Measurements from ENCODE around the gene SPAG16. TPM values are rescaled to one million over a fixed set of nuclear protein-coding genes. Genes with fewer than 3 reads are reported as not detected.

The SPAG16 gene
- total RNA-seq, 1 donor from 2014 or later = 7.6 TPM

DNA sequence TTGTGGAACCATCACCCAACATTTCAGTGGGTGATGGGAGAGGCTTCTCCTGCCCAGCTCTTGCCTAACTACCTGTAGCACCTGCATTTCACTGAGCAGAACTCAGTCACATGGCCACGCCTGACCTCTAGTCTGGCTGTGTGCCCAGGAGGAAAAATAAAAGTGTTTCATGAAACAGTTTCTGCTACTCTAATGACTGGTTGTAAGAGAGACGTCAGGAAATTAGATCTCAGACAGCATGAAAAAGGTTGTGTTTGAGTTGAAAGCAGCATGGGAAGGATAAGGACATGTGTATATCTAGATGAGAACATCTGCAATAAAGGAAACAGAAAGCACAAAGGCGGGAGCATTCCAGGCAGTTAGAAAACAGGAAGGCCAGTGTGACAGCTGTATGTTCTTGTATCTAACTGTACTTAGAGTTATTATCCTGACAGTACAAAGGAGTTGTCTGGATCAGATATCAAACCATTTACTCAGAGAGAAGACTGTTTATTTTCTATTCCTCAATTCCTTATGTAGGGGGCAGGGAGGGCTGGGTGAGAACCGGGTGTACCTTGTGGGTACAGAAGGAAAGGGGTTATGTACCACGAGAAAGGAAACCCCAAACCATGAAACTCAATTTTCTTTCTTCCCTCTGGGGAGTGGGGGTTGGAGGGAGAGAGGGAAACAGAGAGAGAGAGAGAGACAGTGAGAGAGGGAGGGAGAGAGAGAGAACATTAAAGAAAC is 819.2 kb downstream of the SPAG16 start:
- DNase-seq (ENCODE audit: low spot score in 2 of 2) = no peak
- TF ChIP-seq, protein P1, sequence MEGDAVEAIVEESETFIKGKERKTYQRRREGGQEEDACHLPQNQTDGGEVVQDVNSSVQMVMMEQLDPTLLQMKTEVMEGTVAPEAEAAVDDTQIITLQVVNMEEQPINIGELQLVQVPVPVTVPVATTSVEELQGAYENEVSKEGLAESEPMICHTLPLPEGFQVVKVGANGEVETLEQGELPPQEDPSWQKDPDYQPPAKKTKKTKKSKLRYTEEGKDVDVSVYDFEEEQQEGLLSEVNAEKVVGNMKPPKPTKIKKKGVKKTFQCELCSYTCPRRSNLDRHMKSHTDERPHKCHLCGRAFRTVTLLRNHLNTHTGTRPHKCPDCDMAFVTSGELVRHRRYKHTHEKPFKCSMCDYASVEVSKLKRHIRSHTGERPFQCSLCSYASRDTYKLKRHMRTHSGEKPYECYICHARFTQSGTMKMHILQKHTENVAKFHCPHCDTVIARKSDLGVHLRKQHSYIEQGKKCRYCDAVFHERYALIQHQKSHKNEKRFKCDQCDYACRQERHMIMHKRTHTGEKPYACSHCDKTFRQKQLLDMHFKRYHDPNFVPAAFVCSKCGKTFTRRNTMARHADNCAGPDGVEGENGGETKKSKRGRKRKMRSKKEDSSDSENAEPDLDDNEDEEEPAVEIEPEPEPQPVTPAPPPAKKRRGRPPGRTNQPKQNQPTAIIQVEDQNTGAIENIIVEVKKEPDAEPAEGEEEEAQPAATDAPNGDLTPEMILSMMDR (IDR thresholded peaks at IDR 0.05) = no peak
- no peak overlapping the region for H3K27ac ChIP-seq
- no peaks in the 10 kb centered on the region for H3K27me3 ChIP-seq
- intact Hi-C loops (cut with DNase I) = no loop called here
- H3K36me3 ChIP-seq = no peaks in the 10 kb centered on the region
- H3K4me1 ChIP-seq = no peaks in the 10 kb centered on the region
- H3K4me3 ChIP-seq = no peak overlapping the region
- no peaks in the 10 kb centered on the region for H3K9me3 ChIP-seq

DNA sequence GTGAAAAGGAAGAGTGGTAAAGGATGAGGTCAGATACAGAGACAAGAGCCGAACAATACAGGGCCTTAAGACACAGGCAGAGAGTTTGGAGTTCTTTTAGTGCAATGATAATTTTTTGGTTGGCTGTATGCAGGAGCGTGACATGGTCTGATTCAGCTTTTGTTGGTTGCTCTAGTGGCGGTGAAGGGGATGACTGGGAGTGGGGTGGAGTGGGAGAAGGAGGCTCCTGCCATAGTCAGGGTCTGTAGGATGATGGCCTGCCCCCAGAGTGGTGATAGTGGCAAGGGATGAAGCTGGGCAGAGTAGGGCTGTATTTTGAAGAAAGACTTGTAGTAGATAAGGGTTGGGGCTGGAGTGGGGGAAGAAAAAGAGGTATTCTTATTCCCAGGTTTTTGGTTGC is 820.0 kb downstream of the SPAG16 start:
- intact Hi-C loops (cut with DNase I) = no loop called here
- TF ChIP-seq, protein P1 (IDR thresholded peaks at IDR 0.05) = no peak
- Histone ChIP-seq H3K27me3 (no peaks in the 10 kb centered on the region), H3K4me1 (no peaks in the 10 kb centered on the region), H3K27ac (no peak overlapping the region), H3K9me3 (no peaks in the 10 kb centered on the region), H3K36me3 (no peaks in the 10 kb centered on the region), H3K4me3 (no peak overlapping the region)
- no peak for DNase-seq (ENCODE audit: low spot score in 2 of 2)

DNA sequence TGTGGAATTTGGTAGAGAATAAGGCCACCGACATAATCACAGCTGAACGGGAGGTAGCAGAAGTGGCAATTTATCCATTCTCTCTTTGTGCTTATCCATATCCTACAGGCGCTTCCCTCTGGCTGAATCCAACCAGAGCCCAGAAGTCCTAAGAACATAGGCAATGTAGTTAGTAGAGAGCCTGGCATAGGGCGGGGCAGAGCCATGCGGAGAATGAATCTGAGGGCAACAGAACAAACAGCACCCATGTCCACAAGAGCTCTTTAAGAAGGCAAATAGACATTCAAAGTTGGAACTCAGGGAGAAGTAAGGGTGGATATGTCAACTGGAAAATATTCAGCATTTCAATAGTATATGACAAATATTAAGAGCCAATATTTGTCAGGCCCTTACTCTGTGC is 820.7 kb downstream of the SPAG16 start:
- TF ChIP-seq, protein P1 (IDR thresholded peaks at IDR 0.05) = no peak
- intact Hi-C loops (cut with DNase I) = no loop called here
- no peak for DNase-seq (ENCODE audit: low spot score in 2 of 2)
- Histone ChIP-seq H3K4me1 (no peaks in the 10 kb centered on the region), H3K9me3 (no peaks in the 10 kb centered on the region), H3K4me3 (no peak overlapping the region), H3K27me3 (no peaks in the 10 kb centered on the region), H3K27ac (no peak overlapping the region), H3K36me3 (no peaks in the 10 kb centered on the region)

DNA sequence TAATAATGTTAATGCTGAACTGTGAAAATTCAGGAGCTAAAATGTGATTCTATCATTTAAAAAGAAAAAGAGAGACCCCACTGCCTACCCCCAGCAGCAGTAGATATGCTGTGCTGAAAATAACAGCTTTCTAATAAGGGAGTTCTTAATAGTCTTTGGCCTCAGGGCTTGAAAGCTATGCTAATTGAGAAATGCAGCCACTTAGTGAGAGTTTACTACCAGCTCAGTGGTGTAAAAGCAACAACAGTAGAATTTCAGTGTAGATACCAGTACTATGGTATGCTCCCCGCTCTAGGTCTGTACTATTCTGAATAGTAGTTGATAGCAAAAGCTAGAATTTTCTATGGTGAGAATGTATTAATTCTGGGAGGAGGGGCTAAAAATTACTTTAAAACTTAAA is 823.5 kb downstream of the SPAG16 start:
- Histone ChIP-seq H3K9me3 (no peaks in the 10 kb centered on the region), H3K27me3 (no peaks in the 10 kb centered on the region), H3K27ac (no peak overlapping the region), H3K4me1 (no peaks in the 10 kb centered on the region), H3K36me3 (no peaks in the 10 kb centered on the region), H3K4me3 (no peak overlapping the region)
- intact Hi-C loops (cut with DNase I) = no loop called here
- DNase-seq (ENCODE audit: low spot score in 2 of 2) = no peak
- TF ChIP-seq, protein P1 (IDR thresholded peaks at IDR 0.05) = no peak

DNA sequence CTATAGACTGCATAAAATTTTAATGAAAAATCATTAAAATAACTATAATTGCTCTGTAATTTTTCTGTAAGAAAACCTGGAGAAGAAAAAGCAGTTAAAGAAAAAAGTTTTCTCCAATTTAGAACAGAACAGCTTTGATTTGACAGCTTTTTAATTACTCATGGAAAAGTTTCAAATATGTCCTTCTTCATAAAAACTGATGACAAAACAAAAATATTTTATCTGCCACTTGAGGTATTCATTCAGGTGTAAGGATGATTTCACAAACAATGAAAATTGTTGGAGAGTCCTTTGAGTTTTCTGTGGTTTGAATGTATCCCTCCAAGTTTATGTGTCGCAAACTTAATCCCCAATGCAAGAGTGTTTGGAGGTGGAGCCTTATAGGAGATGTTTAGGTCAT is 824.3 kb downstream of the SPAG16 start:
- TF ChIP-seq, protein P1 (IDR thresholded peaks at IDR 0.05) = no peak
- Histone ChIP-seq H3K36me3 (no peaks in the 10 kb centered on the region), H3K27ac (no peak overlapping the region), H3K27me3 (no peaks in the 10 kb centered on the region), H3K4me3 (no peak overlapping the region), H3K9me3 (no peaks in the 10 kb centered on the region), H3K4me1 (no peaks in the 10 kb centered on the region)
- intact Hi-C loops (cut with DNase I) = no loop called here
- DNase-seq (ENCODE audit: low spot score in 2 of 2) = no peak

DNA sequence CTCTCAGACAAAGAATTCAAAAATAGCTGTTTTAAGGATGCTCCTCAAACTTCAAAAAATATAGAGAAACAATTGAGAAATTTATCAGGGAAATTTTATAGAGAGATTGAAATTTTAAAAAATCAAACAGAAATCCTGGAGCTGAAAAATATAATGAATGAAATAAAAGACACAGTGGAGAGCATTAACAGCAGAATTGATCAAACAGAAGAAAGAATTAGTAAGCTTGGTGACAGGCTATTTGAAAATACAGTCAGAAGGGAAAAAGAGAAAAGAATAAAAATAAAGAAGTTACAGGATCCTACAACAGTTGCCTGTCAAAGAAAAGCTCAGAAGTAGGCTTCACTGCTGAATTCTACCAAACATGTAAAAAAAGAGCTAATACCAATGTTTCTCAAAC is 832.8 kb downstream of the SPAG16 start:
- TF ChIP-seq, protein P1 (IDR thresholded peaks at IDR 0.05) = no peak

More for the DNA sequence above, 832.8 kb downstream of the SPAG16 start:
- Histone ChIP-seq H3K27ac (no peak overlapping the region), H3K4me1 (no peaks in the 10 kb centered on the region), H3K4me3 (no peak overlapping the region), H3K9me3 (peaks cover 0 to 15% of the 10 kb centered on the region in 2 donors), H3K36me3 (no peaks in the 10 kb centered on the region), H3K27me3 (no peaks in the 10 kb centered on the region)
- intact Hi-C loops (cut with DNase I) = no loop called here
- DNase-seq (ENCODE audit: low spot score in 2 of 2) = no peak
